ENCODE data around the gene CCDC159. TPM values are rescaled to one million over a fixed set of nuclear protein-coding genes. Genes with fewer than 3 reads are reported as not detected.
"Not testable (repeated sequence)": the region's sequence is repeated elsewhere in the genome, so short reads cannot be mapped to it uniquely, and the experiment has no call there.

CCDC159 gene
- total RNA-seq, 1 donor from 2014 or later = 8.0 TPM

DNA sequence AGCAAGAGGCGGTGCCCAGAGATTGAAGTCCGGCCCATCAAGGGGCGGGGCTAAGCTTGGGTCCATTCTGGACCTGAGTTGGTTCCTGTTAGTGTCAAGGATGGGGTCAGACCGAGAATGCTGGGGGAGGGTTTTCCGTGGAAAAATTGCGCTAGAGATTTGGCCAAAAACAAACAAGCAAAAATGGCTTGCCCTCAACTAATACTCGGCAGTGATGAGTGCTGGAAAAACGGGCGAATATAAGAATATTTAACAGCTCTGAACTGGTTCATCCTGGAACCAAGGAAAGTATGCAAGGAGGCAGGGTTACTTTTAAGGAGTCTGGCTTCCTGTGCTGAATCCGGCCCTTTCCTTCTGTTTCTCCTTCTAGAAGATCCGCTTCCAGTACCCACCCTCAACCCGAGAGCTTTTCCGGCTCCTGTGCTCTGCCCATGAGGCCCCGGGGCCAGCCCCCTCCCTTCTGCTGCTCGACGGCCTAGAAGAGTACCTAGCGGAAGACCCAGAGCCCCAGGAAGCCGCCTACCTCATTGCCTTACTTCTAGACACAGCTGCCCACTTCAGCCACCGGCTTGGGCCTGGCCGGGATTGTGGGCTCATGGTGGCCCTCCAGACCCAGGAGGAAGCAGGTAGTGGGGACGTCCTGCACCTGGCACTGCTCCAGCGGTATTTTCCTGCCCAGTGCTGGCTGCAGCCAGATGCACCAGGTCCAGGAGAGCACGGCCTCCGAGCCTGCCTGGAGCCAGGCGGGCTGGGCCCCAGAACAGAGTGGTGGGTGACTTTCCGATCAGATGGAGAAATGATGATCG is 29.0 kb downstream of the CCDC159 start:
- TF ChIP-seq, protein P1, sequence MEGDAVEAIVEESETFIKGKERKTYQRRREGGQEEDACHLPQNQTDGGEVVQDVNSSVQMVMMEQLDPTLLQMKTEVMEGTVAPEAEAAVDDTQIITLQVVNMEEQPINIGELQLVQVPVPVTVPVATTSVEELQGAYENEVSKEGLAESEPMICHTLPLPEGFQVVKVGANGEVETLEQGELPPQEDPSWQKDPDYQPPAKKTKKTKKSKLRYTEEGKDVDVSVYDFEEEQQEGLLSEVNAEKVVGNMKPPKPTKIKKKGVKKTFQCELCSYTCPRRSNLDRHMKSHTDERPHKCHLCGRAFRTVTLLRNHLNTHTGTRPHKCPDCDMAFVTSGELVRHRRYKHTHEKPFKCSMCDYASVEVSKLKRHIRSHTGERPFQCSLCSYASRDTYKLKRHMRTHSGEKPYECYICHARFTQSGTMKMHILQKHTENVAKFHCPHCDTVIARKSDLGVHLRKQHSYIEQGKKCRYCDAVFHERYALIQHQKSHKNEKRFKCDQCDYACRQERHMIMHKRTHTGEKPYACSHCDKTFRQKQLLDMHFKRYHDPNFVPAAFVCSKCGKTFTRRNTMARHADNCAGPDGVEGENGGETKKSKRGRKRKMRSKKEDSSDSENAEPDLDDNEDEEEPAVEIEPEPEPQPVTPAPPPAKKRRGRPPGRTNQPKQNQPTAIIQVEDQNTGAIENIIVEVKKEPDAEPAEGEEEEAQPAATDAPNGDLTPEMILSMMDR (IDR thresholded peaks at IDR 0.05; ENCODE audit: partially characterized antibody, unreplicated experiment) = no peak
- no peaks in the 10 kb centered on the region for H3K36me3 Mint-ChIP-seq (ENCODE audit: unreplicated experiment)
- peaks cover 8% of the 10 kb centered on the region for H3K4me1 Mint-ChIP-seq (ENCODE audit: low read depth, unreplicated experiment)
- H3K4me3 Mint-ChIP-seq (ENCODE audit: unreplicated experiment) = no peak overlapping the region
- H3K27ac Mint-ChIP-seq (ENCODE audit: unreplicated experiment) = peak overlapping the region; percentile 70
- DNase-seq = no peak
- peaks cover 3% of the 10 kb centered on the region for H3K9me3 Mint-ChIP-seq (ENCODE audit: unreplicated experiment)
- H3K27me3 Mint-ChIP-seq (ENCODE audit: unreplicated experiment) = peaks cover 12% of the 10 kb centered on the region

DNA sequence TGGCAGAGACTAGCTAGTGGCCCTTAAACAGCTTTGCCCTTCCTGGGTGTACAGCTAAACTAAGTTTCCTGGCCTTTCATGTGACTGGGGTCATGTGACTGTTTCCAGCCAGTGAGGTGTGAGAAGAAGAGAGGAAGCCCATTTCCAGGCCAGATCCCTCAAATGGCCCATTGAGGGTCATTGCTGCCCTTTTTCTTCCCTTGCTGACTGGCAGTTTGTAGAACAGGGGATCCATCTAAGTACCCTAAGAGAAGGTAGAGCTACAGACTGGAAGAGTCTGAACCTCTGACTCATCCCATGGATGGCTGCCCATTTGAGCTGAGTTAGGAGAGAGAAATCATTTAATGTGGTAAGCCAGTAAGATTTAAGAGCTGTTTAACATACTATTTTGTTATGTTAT is 30.9 kb downstream of the CCDC159 start:
- DNase-seq = no peak
- Mint-ChIP-seq H3K27ac (ENCODE audit: unreplicated experiment) (no peak overlapping the region), H3K4me3 (ENCODE audit: unreplicated experiment) (no peak overlapping the region), H3K9me3 (ENCODE audit: unreplicated experiment) (peaks cover 7% of the 10 kb centered on the region), H3K4me1 (ENCODE audit: low read depth, unreplicated experiment) (peaks cover 10% of the 10 kb centered on the region), H3K36me3 (ENCODE audit: unreplicated experiment) (no peaks in the 10 kb centered on the region), H3K27me3 (ENCODE audit: unreplicated experiment) (peaks cover 10% of the 10 kb centered on the region)
- TF ChIP-seq, protein P1 (IDR thresholded peaks at IDR 0.05; ENCODE audit: partially characterized antibody, unreplicated experiment) = no peak

DNA sequence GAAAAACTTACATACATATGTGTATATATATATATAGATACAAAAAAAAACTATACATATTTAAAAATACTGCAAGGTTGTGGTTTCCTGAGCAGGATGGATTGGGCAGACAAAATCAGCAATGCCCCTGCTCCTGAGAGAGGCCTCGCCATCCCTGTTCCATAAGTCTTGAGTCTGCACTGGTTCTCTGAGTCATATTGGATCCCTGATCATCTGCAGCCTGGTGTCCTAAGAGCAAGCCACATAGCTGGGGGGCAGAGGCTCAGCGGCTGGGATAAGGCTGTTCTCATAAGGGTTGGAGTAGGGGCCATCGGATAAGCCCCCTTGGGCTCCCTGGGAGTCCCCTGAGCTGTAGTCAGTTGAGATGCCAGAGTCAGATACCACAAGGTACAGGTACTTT is 31.4 kb downstream of the CCDC159 start:
- TF ChIP-seq, protein P1 (IDR thresholded peaks at IDR 0.05; ENCODE audit: partially characterized antibody, unreplicated experiment) = no peak
- H3K4me1 Mint-ChIP-seq (ENCODE audit: low read depth, unreplicated experiment) = peaks cover 10% of the 10 kb centered on the region
- H3K27me3 Mint-ChIP-seq (ENCODE audit: unreplicated experiment) = peaks cover 13% of the 10 kb centered on the region
- no peak overlapping the region for H3K4me3 Mint-ChIP-seq (ENCODE audit: unreplicated experiment)
- H3K36me3 Mint-ChIP-seq (ENCODE audit: unreplicated experiment) = no peaks in the 10 kb centered on the region
- no peak overlapping the region for H3K27ac Mint-ChIP-seq (ENCODE audit: unreplicated experiment)
- DNase-seq = no peak
- peaks cover 7% of the 10 kb centered on the region for H3K9me3 Mint-ChIP-seq (ENCODE audit: unreplicated experiment)

- Mint-ChIP-seq H3K4me3 (ENCODE audit: unreplicated experiment) (no peak overlapping the region), H3K27me3 (ENCODE audit: unreplicated experiment) (peaks cover 13% of the 10 kb centered on the region), H3K36me3 (ENCODE audit: unreplicated experiment) (no peaks in the 10 kb centered on the region), H3K27ac (ENCODE audit: unreplicated experiment) (no peak overlapping the region), H3K4me1 (ENCODE audit: low read depth, unreplicated experiment) (peaks cover 5% of the 10 kb centered on the region), H3K9me3 (ENCODE audit: unreplicated experiment) (peaks cover 7% of the 10 kb centered on the region)
- peak; percentile 82 for DNase-seq
- TF ChIP-seq, protein P1 (IDR thresholded peaks at IDR 0.05; ENCODE audit: partially characterized antibody, unreplicated experiment) = peak; percentile 72
These were observed 32.2 kb downstream of the CCDC159 start for GRCh38 chr19:11378319-11379189.

DNA sequence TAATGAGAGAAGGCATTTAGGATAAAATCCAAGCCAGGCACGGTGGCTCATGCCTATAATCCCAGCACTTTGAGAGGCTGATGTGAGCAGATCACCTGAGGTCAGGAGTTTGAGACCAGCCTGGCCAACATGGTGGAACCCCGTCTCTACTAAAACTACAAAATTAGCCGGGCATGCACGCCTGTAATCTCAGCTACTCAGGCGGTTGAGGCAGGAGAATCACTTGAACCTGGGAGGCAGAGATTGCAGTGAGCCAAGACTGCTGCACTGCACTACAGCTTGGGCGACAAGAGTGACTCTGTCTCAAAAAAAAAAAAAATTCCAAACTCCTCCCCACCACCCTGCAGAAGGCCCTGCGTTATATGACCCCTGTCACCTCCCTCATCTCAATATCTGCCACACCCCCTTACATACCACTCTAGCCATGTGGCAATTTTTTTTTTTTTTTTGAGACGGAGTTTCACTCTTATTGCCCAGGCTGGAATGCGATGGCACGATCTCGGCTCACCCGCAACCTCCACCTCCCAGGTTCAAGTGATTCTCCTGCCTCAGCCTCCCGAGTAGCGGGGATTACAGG is 33.0 kb downstream of the CCDC159 start:
- H3K36me3 Mint-ChIP-seq (ENCODE audit: unreplicated experiment); H3K4me3 Mint-ChIP-seq (ENCODE audit: unreplicated experiment); H3K4me1 Mint-ChIP-seq (ENCODE audit: low read depth, unreplicated experiment); DNase-seq; H3K9me3 Mint-ChIP-seq (ENCODE audit: unreplicated experiment); H3K27ac Mint-ChIP-seq (ENCODE audit: unreplicated experiment): not testable (repeated sequence)
- peaks cover 14% of the 10 kb centered on the region for H3K27me3 Mint-ChIP-seq (ENCODE audit: unreplicated experiment)

All from glutamatergic neuron (in vitro differentiated cells).